Upper lobe of right lung (tissue), 1 donor: ENCODE results near the gene NPC1L1. TPM values are rescaled to one million over a fixed set of nuclear protein-coding genes. Genes with fewer than 3 reads are reported as not detected.

Experiments used
- ATAC-seq: fragments of 200-7000 bp; cut with Tn5 transposase; one replicate; pipeline ENCODE4 v1.9.1; 2020; ENCODE audit warnings: mild to moderate bottlenecking, moderate library complexity
- DNase-seq: peaks from one replicate; pipeline ENCODE4 v3.0.0-alpha.2; 2020
- H3K27ac ChIP-seq: fragments of 200-600 bp; one replicate; pipeline ENCODE4 v1.8.0; 2022
- H3K27me3 ChIP-seq: fragments of 200-600 bp; one replicate; pipeline ENCODE4 v1.8.0; 2022; ENCODE audit warnings: mild to moderate bottlenecking
- H3K36me3 ChIP-seq: fragments of 200-600 bp; one replicate; pipeline ENCODE4 v1.8.0; 2022
- H3K4me1 ChIP-seq: fragments of 200-600 bp; one replicate; pipeline ENCODE4 v1.8.0; 2022
- H3K4me3 ChIP-seq: fragments of 200-600 bp; one replicate; pipeline ENCODE4 v1.8.0; 2022; ENCODE audit warnings: mild to moderate bottlenecking
- H3K9me3 ChIP-seq: fragments of 200-600 bp; one replicate; pipeline ENCODE4 v1.8.0; 2022
- intact Hi-C: fragments of 100-400 bp; cut with DNase I; formaldehyde crosslinking; loops from one replicate; pipeline ENCODE4 v1.11.0; 2022
- total RNA-seq: library from RNA; stranded (reverse); fragmentation: NEBNext Ultra II Directional; extraction: Animal tissue kit (Norgen Biotek cat#: 25700); gene quantifications from one replicate; pipeline ENCODE4 v1.2.1, GENCODE V29; 2021
- TF ChIP-seq, protein P1 (sequence below): fragments of 200-600 bp; IDR thresholded peaks from one replicate; pipeline ENCODE4 v1.8.0; 2022; ENCODE audit warnings: antibody characterized with exemption
- donor health status: DM: no; HTN: yes; CAD: no; lungs with severe emphysema.

Gene NPC1L1
- total RNA-seq, 1 donor from 2014 or later, result 0.17 TPM

DNA sequence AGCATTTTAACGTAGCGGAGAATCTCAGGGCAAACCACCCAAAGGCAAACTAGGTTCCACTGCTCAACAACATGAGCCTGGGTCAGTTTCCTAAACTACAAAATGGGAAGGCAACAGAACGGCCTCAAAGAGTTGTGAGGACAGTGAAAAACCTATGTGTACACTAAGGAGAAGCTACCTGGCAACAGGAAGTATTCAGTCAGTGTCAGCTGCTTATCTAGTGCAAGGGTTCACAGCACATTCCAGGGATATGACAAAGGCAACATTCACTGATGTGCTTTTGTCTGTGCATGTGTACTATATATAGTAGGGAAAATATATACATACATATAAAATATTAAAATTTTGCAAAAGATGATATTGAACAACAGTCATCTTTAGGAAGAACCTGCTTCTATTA, 67.8 kb downstream of the NPC1L1 start:
- peaks cover 27% of the 10 kb centered on the region for H3K4me1 ChIP-seq
- no peak overlapping the region for H3K4me3 ChIP-seq
- no peaks in the 10 kb centered on the region for H3K9me3 ChIP-seq
- DNase-seq, result no peak
- no peak for ATAC-seq
- H3K27ac ChIP-seq, result no peak overlapping the region
- peaks cover 61% of the 10 kb centered on the region for H3K36me3 ChIP-seq
- TF ChIP-seq, protein P1, sequence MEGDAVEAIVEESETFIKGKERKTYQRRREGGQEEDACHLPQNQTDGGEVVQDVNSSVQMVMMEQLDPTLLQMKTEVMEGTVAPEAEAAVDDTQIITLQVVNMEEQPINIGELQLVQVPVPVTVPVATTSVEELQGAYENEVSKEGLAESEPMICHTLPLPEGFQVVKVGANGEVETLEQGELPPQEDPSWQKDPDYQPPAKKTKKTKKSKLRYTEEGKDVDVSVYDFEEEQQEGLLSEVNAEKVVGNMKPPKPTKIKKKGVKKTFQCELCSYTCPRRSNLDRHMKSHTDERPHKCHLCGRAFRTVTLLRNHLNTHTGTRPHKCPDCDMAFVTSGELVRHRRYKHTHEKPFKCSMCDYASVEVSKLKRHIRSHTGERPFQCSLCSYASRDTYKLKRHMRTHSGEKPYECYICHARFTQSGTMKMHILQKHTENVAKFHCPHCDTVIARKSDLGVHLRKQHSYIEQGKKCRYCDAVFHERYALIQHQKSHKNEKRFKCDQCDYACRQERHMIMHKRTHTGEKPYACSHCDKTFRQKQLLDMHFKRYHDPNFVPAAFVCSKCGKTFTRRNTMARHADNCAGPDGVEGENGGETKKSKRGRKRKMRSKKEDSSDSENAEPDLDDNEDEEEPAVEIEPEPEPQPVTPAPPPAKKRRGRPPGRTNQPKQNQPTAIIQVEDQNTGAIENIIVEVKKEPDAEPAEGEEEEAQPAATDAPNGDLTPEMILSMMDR, result no peak
- intact Hi-C loops, result no loop called here
- no peaks in the 10 kb centered on the region for H3K27me3 ChIP-seq

DNA sequence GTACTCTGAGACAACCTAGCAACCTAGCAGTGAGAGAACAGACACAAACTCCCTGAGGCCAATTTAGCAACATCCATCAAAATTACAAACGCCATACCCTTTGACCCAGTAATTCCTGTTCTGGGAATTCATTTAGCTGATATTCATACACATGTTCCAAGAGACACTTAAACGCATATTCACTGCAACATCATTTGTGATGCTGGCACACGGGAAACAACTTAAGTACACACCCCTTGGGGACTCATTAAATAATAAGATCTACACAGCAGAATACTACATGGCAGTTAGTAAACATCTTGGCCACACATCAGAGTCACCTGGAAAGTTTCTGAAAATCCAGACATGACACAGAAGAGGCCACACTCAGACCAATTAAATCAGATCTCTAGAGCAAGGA, 68.3 kb downstream of the NPC1L1 start:
- ATAC-seq (no peak), DNase-seq (no peak)
- Histone ChIP-seq H3K9me3 (no peaks in the 10 kb centered on the region), H3K4me3 (no peak overlapping the region), H3K27me3 (no peaks in the 10 kb centered on the region), H3K27ac (no peak overlapping the region), H3K36me3 (peaks cover 61% of the 10 kb centered on the region), H3K4me1 (peaks cover 27% of the 10 kb centered on the region)
- intact Hi-C loops, result no loop called here
- TF ChIP-seq, protein P1, result no peak

DNA sequence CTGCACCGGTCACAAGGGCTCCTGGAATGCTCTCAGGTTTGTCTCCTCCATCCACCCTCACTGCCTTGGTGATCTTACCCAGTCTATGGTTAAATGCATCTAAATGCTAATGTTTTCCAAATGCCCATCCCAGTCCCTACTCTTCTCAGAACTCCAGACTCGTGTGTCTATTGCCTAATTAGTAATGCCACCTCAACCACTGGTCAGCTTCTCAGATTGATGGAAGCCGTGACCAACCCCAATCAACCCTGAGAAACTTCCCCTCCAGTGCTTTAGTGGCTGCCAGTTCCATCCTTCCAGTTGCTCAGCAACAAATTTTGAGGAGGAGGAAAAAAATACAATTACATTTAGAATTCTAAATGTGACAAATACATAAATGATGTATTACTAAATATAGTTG, 69.3 kb downstream of the NPC1L1 start:
- Histone ChIP-seq H3K27ac (no peak overlapping the region), H3K4me1 (peaks cover 27% of the 10 kb centered on the region), H3K27me3 (no peaks in the 10 kb centered on the region), H3K9me3 (no peaks in the 10 kb centered on the region), H3K4me3 (no peak overlapping the region), H3K36me3 (peaks cover 65% of the 10 kb centered on the region)
- ATAC-seq, result no peak
- intact Hi-C loops, result no loop called here
- no peak for DNase-seq
- TF ChIP-seq, protein P1, result no peak

DNA sequence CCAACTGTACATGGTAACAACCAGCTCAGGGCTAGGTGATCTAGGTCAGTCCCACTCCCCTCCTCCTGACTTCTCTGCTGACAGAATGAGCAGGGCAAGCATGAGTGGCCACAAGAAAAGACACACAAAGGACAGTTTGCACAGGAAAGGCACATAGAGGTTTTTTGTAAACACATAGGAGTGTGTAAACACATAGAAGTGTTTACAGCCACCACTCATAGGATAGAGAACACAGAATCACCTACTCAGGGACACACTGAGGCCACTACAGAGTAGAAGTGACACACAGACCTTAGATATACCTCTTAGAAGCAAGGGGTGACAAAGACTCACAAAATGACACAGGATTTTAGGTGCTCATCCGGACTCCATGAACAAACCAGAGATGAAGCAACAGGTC, 69.7 kb downstream of the NPC1L1 start:
- Histone ChIP-seq H3K36me3 (peaks cover 65% of the 10 kb centered on the region), H3K9me3 (no peaks in the 10 kb centered on the region), H3K4me3 (no peak overlapping the region), H3K4me1 (peaks cover 27% of the 10 kb centered on the region), H3K27ac (no peak overlapping the region), H3K27me3 (no peaks in the 10 kb centered on the region)
- DNase-seq (no peak), ATAC-seq (no peak)
- TF ChIP-seq, protein P1, result no peak
- intact Hi-C loops, result no loop called here

DNA sequence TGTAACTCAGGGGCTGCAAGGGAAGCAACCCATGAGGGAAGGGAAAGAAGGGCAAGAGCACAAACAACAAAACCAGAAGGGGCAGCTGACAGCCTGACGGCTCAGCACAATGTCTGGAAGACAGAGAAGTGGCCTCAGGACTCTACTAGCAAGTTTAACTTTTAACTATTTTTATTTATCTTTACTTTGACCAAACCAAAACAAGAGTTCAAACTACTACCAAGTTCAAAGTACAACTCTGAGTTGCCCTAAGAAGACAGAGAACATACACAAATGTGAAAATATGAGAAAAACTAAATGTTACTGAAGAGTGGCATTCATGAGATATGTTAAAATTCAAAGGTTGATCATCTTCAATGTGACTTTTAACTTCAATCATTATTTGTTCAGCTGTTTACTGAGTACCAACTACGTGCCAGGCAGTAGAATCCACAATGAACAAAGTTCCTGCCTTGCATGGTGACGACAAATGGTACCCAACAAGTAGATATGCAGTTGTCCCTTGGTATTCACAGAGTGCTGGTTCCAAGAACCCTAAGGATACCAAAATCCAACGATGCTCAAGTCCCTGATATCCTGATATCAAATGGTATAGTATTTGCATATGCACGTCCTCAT, 70.4 kb downstream of the NPC1L1 start:
- ATAC-seq, result no peak
- Histone ChIP-seq H3K36me3 (peaks cover 60% of the 10 kb centered on the region), H3K4me1 (peaks cover 27% of the 10 kb centered on the region), H3K27me3 (no peaks in the 10 kb centered on the region), H3K4me3 (no peak overlapping the region), H3K27ac (no peak overlapping the region), H3K9me3 (no peaks in the 10 kb centered on the region)
- TF ChIP-seq, protein P1, result no peak
- intact Hi-C loops, result no loop called here
- DNase-seq, result no peak

DNA sequence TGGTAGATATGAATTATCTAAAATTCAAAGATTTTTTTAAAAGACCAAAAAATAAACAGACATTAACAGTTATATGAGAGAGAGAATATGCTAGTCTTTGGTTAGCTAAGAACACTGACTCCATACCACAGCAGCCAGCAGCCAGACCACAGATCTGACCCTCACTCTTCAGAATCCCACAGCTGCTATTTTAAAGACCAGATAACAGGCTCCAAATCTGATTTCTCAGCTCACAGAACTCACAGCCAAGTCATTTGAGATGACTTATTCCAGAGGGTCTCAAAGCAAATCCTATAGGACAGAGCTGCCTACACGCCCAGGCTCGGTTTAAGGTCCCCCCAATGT, 71.0 kb downstream of the NPC1L1 start:
- Histone ChIP-seq H3K36me3 (peaks cover 54% of the 10 kb centered on the region), H3K9me3 (no peaks in the 10 kb centered on the region), H3K4me3 (no peak overlapping the region), H3K27me3 (no peaks in the 10 kb centered on the region), H3K4me1 (peaks cover 27% of the 10 kb centered on the region), H3K27ac (no peak overlapping the region)
- ATAC-seq, result no peak
- TF ChIP-seq, protein P1, result no peak
- no peak for DNase-seq
- intact Hi-C loops, result no loop called here
